ENCODE data around the gene TIMM22. TPM values are rescaled to one million over a fixed set of nuclear protein-coding genes. Genes with fewer than 3 reads are reported as not detected.
A peak's percentile ranks its signal among the peaks of the same experiment; 100 is the strongest.

The TIMM22 gene
- total RNA-seq, 3 donors from 2014 or later: 8.2 to 11.4 (median 10.1) TPM

GRCh38 chr17:1004769-1005295 lies 7.9 kb downstream of the TIMM22 start:
- DNase-seq (no peak), ATAC-seq (no peak)
- Histone ChIP-seq H3K4me1 (ENCODE audit: low read depth) (peaks cover 11% of the 10 kb centered on the region), H3K9me3 (no peaks in the 10 kb centered on the region), H3K4me3 (no peak overlapping the region), H3K36me3 (ENCODE audit: low read depth) (peaks cover 9% of the 10 kb centered on the region)
- no peak for TF ChIP-seq CTCF (IDR thresholded peaks at IDR 0.05)
- intact Hi-C loops (cut with DNase I, micrococcal nuclease): loop anchor here in 1 of 2 donors (10.0 kb wide), 1 partner anchor 50 kb away; no protein-coding TSS in a partner anchor

GRCh38 chr17:1005361-1005946 lies 8.5 kb downstream of the TIMM22 start:
- H3K4me1 ChIP-seq (ENCODE audit: low read depth): peaks cover 11% of the 10 kb centered on the region
- DNase-seq (peak in 2 of 3 donors; percentile 51 to 54), ATAC-seq (peak; percentile 57)
- H3K4me3 ChIP-seq: no peak overlapping the region
- intact Hi-C loops (cut with DNase I, micrococcal nuclease): loop anchor here in 1 of 2 donors (10.0 kb wide), 1 partner anchor 49 kb away; no protein-coding TSS in a partner anchor
- peaks cover 10% of the 10 kb centered on the region for H3K36me3 ChIP-seq (ENCODE audit: low read depth)
- no peaks in the 10 kb centered on the region for H3K9me3 ChIP-seq
- no peak for TF ChIP-seq CTCF (IDR thresholded peaks at IDR 0.05)

- H3K9me3 ChIP-seq: no peaks in the 10 kb centered on the region
- peaks cover 6% of the 10 kb centered on the region for H3K36me3 ChIP-seq (ENCODE audit: low read depth)
- peak; percentile 52 to 83 (median 74) for DNase-seq
- intact Hi-C loops (cut with DNase I, micrococcal nuclease): loop anchor here in 1 of 2 donors (10.0 kb wide), 1 partner anchor 49 kb away; no protein-coding TSS in a partner anchor
- ATAC-seq: peak; percentile 76
- no peak overlapping the region for H3K4me3 ChIP-seq
- no peak for TF ChIP-seq CTCF (IDR thresholded peaks at IDR 0.05)
- peaks cover 8% of the 10 kb centered on the region for H3K4me1 ChIP-seq (ENCODE audit: low read depth)
These were observed 9.1 kb downstream of the TIMM22 start for GRCh38 chr17:1006054-1006453.

- no peak for TF ChIP-seq CTCF (IDR thresholded peaks at IDR 0.05)
- no peaks in the 10 kb centered on the region for H3K9me3 ChIP-seq
- intact Hi-C loops (cut with DNase I, micrococcal nuclease): loop anchor here in 1 of 2 donors (10.0 kb wide), 1 partner anchor 47 kb away; no protein-coding TSS in a partner anchor
- ATAC-seq: no peak
- DNase-seq: no peak
- peaks cover 8% of the 10 kb centered on the region for H3K4me1 ChIP-seq (ENCODE audit: low read depth)
- peaks cover 6% of the 10 kb centered on the region for H3K36me3 ChIP-seq (ENCODE audit: low read depth)
- H3K4me3 ChIP-seq: no peak overlapping the region
These were observed 10.5 kb downstream of the TIMM22 start for GRCh38 chr17:1007310-1008007.

- Histone ChIP-seq H3K9me3 (no peaks in the 10 kb centered on the region), H3K36me3 (ENCODE audit: low read depth) (peaks cover 6% of the 10 kb centered on the region), H3K4me3 (no peak overlapping the region), H3K4me1 (ENCODE audit: low read depth) (peaks cover 8% of the 10 kb centered on the region)
- intact Hi-C loops (cut with DNase I, micrococcal nuclease): loop anchor here in 1 of 2 donors (10.0 kb wide), 1 partner anchor 47 kb away; no protein-coding TSS in a partner anchor
- no peak for ATAC-seq
- no peak for DNase-seq
- TF ChIP-seq CTCF (IDR thresholded peaks at IDR 0.05): no peak
These were observed 11.3 kb downstream of the TIMM22 start for GRCh38 chr17:1008008-1008761.
